ENCODE measurements around the gene KLHL21.

The KLHL21 gene

DNA sequence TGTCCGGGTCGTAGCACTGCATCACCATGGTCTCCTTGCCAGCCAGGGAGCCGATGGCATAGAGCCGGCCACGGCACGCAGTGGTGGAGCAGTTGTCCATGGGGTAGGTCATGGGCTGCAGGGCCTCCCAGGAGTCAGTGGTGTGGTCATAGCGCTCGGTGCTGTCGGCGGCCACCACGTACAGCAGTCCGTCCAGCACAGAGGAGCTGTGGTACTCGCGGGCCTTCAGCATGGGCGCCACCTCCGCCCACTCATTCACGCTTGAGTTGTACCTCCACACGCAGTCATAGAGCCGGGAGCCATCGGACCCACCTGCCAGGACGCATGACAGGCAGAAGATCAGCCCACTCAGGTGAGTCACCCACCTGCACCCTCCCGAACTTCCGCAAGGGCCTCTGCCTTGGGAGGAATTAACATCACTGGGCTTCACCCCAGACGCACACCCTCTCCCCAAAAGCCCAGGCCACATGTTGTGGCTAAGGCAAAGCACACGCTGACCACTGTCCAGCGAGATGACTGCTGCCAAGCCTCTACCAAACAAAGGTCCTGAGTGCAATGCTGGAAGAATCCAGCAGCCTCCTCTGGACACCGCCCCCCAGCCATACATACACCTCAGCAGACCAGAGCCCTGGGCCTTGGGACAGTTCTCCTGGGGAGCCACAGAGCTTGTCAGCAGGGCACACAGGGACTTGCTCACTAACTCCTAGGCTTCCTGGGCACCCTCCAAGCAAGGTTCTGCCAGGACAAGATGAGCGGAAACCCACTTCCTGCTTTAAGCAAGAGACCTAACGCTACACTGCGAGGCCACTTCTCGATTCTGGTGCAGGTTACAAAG, 3.3 kb downstream of the KLHL21 start:
- no peak for DNase-seq

DNA sequence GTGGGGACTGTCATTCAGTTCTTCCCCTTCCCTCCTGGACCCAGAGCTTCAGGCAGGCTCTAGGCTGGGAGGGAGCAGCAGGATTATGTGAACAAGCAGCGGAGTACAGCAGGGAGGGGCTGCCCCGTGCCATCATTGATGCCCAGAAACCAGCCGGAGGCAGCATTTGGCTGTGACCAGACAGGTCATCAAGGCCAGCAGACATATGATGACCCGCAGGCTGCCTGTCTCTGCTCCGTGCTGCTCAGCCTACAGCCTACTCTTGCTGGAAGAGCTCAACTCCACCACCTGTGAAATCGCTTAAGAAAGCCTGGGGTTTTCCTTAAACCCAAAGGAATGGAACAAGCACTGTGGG, 4.9 kb downstream of the KLHL21 start:
- DNase-seq, result no peak

DNA sequence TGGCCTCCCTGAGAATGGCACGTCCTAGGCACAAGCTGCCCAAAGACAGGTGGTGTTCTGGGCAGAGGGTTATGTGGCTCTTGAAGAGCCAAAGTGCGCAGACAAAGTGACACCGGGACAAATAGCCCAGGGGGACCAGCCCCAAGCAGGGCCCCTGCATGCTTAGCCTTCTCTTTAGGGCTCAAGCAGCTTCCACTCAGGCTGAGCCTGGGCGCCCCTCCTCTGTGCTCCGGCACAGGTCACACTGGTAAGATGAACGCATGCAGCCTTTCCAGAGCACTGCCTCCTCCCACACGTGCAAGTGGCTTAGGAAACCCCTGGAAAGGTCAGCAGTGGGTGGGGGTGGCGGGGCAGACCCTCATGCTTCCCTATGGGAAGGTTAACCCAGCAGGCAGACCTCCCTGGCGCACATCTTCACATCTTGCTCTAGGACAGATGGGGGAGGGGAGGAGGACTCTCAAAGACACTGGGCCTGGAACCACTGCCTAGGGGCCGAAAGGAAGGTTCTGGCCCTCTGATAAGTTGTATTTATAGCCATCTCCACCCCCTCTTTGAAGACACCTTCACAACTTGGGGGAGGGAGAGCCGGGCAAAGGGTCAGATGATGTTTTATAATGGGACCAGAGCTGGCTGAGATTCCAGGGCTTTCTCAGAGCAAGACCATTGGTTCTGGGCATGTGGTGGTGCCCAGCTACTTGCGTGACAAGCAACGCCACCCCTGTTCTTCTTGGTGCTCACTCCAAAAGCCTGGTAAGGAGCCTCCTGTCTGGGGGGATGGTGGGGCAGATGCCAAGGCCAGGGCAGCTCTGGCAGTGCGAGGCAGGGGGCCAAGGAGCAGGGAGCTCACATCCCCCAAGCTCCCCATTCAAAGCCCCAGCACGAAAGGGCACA, 5.5 kb downstream of the KLHL21 start:
- no peak for DNase-seq

DNA sequence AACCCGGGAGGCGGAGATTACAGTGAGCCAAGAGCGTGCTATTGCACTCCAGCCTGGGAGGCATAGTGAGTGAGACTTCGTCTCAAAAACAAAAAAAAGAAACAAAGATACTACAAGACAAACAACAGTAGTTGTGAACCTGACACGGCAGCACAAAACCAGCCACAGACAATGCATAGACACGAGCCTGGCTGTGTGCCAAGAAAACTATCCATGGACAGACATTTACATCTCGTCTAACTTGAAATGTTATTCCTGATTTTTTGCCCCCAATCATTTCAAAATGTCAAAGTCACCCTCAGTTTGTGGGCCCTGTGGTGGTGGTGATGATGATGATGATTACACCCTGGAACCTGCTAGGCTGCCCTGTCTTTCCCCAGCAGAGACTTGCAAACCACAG, 6.3 kb downstream of the KLHL21 start:
- DNase-seq, result no peak

DNA sequence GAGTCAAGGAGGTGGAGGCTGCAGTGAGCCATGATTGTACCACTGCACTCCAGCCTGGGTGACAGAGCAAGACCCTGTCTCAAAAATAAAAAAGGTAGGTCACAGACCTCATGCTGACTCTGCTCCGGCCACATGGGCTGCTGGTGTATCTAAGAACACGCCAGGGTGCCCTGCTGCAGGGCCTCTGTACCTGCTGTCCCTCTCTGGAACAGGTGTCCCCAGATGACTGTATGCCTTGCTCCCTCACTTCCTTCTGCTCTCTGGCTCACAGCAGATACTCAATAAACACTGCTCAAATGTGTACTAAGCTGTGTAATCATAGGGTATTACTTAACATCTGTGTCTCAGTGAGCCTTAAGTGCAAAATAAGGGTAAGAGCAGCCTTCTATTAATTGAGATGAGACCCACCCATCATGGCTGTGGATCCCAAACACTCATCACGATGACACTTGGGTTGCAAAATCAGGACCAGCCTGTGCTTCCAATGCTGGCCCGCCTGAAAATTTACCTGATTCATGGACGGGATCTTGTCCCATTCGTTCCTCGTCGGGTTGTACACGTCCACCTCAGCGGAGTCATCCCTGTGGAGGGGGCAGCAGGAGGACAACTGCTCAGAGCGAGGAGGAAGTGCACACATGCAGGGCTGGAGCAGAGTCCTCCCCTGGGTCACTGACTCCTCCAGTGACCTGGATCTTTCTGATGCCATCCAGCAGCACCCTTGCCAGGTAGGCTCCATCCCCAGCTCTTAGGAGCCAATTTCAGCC, 7.5 kb downstream of the KLHL21 start:
- no peak for DNase-seq

DNA sequence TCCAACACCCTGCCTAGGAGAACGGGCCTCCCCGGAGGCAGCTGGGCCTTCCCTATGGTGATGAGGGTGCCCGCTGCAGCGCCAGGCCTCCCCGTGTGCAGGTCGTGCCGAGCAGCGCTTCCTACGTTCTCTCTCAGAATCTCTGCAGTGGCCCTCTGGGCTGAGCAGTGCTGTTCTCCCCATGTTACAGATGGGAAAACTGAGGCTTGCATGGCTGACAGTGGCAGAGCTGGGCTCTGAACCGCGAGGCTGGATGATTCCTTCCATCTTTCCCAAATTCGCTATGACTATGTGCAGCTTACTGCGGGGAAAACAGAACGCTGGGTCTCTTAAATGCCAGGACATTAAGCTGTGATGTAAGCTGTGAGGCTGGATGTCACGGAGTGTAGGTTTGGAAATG, 8.9 kb downstream of the KLHL21 start:
- no peak for DNase-seq

DNA sequence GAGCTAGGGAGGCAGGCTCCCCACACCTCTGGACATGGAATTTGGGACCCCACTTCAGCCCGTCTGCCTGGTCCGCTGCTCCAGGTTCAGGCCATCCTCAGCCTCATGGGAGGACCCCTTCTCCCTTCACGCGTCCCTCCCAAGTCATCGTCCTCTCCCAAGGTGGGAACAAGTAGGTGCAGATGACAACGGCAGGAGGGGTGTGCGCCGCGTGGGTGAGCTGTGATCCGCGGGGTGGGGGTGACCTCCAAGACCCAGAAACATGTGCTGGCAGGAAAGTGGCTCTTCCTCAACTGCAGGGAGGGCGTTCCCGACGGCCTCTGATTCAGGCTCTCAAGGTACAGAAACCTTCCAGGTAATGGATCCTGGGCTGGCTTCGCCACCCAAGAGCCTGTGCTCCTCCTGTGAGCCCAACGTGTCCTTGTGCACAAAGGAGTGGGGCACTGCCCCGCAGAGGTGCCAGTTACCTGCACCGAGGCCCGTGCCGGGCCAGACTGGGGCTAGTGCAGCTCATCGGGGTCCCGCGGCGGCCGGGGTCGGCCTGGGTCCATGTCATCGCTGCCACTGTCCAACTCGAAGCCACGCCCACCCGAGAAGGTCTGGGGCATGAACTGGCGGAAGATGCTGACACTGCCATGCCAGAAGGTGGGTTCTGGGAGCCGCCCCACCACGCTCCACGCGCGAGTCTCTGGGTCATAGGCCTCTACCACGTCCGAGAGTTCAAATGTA, 9.6 kb downstream of the KLHL21 start:
- no peak for DNase-seq

DNA sequence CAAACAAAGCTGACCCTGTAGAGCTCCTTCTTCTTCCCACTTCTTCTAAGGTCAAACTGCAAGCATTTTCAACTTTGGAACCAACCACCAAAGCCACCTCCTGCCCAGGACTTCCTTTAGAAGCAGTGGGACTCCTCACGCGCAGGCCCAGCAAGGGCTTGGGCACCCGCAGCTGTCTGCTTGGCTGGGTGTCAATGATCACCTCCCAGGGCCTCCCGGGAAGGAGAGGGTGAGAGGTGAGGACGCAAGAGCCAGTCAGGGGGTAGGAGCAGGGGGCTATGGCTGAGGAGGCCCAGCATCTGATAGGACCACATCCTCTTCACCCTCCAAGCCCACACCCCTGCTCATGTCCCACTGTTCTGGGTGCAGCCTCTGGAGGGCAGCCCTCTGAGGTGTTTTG, 10.2 kb downstream of the KLHL21 start:
- no peak for DNase-seq

DNA sequence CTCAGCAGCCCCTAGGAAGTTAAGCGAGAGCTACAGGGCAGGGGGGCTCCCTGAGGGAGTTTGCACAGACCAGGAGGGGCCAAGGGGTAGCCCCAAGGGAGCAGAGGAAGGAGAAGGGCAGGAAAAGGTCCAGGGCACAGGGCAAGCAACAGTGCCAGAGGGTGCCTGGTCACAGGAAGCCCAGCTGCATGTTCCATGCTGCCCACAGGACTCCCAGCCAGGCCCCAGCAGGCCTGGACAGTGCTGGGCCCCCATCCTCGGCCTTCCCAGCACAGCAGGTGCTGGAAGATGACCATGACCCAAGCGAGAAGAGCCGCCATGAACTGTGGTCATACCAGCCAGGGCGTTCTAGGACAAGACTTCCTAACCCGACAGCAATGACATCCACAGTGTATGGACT, 11.0 kb downstream of the KLHL21 start:
- no peak for DNase-seq

DNA sequence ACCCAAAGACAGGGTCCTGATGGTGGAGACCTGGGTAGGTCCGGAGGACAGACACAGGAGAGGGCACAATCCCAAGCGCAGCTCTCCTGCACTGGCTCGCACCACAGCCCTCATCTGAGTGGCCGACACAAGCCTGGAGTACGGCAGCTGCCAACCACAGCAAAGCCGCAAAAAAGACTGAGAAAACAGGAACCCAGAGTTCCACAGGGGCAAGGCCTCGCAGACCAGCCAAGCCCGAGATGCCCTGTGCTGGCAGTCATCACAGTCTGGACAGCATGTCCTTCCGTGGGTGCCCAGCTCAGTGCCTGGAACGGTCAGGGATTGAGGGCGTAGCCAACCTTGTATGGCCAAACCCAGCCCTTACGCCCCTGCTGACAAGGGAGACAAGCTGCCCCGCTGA, 11.4 kb downstream of the KLHL21 start:
- DNase-seq, result no peak

DNA sequence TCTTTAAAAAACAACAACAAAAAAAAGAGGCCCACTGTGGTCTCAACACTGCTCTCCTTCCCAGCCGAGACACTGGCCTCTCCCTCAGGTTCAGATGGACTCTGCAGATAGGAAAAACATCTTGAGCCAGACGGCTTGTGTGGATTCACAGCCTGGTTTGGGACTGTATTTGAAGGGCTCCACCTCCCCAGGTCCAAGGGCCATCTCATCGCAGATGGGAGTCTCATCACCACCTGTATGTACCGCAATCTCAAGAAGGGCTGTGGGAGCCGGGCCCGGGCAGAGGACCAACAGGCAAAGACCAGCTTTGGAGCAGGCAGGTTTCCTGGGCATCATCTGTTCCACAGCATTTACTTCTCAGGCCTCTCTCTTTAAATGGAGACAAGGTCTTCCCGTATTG, 12.6 kb downstream of the KLHL21 start:
- DNase-seq, result no peak

DNA sequence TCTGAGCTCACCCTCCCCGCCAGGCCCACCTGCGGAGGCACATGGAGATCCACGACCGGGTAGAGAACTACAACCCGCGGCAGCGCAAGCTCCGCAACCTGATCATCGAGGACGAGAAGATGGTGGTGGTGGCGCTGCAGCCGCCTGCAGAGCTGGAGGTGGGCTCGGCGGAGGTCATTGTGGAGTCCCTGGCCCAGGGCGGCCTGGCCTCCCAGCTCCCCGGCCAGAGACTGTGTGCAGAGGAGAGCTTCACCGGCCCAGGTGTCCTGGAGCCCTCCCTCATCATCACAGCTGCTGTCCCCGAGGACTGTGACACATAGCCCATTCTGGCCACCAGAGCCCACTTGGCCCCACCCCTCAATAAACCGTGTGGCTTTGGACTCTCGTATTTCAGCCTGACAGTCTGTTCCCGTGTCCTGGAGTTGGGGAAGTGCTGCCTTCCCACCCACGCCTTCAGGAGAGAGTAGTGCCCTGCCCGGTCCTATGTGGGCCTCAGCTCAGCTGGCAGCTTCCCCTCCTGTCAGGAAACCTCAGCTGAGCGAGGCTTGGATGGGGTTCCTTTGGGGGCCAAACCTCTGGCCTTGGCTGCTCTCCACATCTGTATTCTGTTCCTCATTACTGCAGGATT, 13.7 kb downstream of the KLHL21 start:
- DNase-seq, result no peak

DNA sequence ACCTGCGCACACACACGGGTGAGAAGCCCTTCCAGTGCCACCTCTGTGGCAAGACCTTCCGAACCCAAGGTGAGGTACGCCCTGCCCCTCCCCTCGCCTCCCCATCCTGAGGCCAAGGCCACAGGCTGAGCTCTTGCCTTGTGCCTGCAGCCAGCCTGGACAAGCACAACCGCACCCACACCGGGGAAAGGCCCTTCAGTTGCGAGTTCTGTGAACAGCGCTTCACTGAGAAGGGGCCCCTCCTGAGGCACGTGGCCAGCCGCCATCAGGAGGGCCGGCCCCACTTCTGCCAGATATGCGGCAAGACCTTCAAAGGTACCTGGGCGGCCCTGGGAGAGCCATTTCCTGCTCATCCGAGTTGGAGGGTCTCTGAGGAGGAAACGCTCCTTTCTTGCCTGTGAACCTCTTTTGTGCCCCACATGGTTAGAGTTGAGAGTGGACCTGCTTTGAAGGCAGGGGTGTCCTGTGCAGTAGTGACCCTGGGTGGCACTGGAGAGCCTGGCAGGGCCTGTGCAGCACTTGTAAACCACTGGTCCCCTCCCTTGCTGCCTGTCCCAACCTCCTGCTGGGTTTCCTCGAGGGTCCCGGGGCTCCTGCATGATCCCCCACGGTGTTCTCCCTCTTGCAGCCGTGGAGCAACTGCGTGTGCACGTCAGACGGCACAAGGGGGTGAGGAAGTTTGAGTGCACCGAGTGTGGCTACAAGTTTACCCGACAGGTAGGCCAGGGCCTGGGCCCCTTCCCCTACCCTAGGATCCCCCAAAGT, 14.4 kb downstream of the KLHL21 start:
- DNase-seq, result no peak

DNA sequence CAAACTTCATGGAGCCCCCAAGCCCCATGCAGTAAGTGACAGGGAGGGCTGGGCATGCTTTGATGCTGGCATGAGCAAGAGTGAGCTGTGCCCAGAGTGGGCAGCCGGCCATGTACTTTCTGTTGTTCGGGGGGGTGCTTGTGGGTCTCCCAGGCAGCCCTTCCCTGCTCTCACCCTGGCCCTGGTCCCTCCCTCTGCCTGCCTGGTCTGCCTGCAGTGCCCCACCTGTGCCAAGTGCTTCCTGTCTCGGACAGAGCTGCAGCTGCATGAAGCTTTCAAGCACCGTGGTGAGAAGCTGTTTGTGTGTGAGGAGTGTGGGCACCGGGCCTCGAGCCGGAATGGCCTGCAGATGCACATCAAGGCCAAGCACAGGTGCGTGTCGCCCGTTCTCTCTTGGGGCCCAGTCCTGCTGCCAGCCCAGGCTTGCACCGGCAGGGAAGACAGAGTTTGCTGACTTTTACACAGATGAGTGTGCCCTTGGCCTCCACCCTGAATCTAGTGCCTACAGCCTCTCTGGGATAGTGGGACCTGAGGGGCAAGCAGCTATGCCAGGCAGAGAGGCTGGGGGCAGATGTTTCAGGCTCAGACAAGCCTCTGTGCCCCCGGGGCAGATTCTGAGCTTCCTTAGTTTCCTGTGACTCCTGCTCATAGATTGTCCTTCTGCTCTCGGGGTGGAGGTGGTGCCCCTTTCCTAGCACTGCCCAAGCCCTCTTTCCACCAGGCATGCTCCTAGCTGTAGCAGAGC, 15.2 kb downstream of the KLHL21 start:
- DNase-seq, result no peak

DNA sequence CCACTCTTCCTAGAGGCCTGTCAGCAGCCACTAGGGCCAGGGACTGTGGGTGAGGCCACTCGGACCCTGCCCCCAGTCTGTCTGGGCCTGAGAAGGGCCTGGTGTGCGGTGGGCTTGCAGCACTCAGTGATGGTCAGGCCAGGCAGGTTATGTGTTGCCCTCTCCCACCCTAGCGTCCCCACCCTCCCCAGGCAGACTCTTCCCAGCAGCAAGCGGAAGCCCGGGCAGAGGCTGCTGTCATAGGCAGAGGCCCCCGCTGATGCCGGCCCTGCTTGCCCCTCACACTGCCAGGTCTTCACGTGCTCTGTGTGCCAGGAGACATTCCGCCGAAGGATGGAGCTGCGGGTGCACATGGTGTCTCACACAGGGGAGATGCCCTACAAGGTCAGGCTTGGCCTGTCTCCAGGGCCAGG, 16.3 kb downstream of the KLHL21 start:
- DNase-seq, result no peak

DNA sequence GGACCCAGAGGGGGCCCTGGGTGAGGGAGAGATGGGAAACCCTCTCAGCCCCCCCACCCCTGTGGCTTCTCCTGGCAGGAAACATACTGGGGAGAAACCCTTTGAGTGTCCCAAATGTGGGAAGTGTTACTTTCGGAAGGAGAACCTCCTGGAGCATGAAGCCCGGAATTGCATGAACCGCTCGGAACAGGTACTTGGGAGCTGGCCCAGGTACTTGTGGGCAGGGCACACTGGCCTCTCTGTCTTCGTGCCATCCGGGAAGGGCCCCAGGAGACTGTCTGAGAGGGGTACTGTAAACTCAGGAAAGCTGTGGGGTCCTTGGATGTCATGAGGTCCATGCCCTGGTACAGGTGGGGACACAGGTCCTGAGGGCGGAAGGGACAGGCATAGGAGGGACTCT, 16.8 kb downstream of the KLHL21 start:
- DNase-seq, result no peak

DNA sequence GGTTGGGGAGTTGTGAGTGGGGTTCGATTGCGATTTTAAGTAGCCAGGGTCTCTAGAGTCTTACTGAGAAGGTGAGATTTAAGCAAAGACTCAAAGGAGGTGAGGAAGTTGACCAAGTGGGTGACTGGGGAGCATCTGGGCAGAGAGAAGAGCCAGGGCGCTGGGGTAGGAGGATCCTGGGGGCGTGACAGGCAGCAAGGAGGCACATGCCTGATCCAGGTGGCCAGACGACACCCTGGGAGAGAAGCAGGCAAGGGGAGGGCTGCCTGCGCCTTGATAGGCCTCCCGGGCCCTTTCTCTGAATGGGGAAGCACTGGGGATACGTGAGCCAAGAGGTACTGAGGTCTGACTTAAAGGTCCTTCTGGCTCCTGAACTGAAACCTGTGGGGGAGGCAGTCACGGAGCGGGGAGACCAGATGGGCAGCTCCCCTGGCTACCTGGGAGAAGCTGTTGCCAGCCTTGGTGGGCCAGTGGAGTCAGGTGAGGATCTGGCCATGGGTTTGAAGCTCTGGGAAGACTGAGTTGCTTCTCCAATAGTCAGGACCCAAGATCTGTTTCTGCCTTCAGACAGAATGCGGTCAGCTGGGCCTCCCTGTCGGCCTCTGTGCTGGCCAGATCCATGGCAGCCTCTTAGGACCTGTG, 17.5 kb downstream of the KLHL21 start:
- no peak for DNase-seq

DNA sequence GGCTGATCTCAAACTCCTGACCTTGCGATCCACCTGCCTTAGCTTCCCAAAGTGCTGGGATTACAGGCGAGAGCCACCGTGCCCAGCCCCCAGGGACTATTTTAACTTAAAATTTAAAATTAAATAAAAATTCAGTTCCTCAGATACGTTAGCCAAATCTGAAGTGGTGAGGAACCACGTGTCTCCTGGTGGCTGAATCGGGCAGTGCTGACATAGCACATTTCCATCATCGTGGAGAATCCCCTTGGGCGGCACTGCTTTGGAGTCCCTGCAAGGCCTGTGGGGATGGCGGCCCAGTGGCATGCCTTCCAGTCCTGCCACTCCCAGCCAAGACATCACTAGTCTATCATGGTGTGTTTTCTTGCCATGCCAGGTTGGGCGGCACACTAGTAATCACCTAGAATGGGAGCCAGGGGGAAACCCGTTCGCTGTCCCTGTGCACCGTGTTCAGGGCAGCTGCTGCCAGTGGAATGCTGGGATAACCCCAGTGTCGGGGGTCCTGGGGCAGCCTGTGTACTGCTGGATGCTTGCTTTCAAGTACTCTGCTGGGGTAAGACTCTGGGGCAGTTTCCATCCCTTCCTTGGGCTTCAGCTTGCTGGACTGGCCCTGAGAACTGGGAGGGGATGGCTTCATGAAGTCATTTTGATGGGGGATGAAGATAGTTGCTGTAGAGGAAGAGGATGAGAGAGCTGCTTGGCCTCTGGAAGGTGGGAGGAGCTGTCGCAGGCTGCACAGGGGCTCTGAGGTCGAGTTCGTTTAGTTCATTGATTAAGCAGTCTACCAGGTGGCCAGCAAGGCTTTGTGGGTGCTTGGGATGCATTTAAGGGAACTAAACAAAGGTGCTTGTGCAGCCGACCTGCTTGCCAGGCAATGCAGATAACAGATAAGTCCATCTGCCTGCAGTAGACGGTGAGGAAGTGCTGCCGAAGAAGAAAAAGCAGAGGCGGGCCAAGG, 18.3 kb downstream of the KLHL21 start:
- no peak for DNase-seq

DNA sequence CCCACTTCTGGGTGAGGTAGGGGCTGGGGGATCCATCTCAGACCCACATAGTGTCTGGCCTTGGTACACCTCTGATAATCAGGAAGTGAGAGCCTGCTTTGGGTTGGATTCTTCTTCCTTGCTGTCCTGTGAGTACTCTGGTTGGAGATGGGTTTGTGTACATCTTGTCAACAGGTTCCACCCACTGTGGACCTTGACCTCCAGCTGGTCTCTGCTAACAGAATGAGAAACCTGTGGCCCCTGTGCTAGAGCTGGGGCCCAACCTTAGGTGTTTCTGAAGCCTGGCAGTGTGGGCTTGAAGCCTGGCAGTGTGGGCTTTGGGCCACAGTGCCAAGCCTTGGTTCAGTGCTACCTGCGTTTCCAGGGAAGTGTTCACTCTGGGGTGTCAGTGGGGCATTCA, 20.3 kb downstream of the KLHL21 start:
- no peak for DNase-seq

Data from NCI-H146 (cell line).